Keratinocyte (primary cell): Measurements from ENCODE around the gene AGRN.
"Not testable (repeated sequence)": the region's sequence is repeated elsewhere in the genome, so short reads cannot be mapped to it uniquely, and the experiment has no call there.

Experiments
- CTCF ChIP-seq, 3 experiments: IDR thresholded peaks in 1 of 3; conservative IDR thresholded peaks in 1 of 3; optimal IDR thresholded peaks in 1 of 3; 2 replicates in 2 of 3; 3 replicates in 1 of 3; pipeline versions ENCODE3 to v1.5.1; 2011; ENCODE audit warnings: low read length in 3 of 3, mild to moderate bottlenecking in 3 of 3, moderate library complexity in 2 of 3, control low read depth in 1 of 3, inconsistent platforms in 1 of 3; ENCODE audit not compliant: insufficient read depth in 2 of 3; ENCODE audit errors: extremely low read depth in 1 of 3
- EZH2 ChIP-seq: IDR thresholded peaks from one replicate; pipeline ENCODE4 v1.6.1; 2012; ENCODE audit warnings: inconsistent platforms, mild to moderate bottlenecking, low read length, moderate library complexity

DNA sequence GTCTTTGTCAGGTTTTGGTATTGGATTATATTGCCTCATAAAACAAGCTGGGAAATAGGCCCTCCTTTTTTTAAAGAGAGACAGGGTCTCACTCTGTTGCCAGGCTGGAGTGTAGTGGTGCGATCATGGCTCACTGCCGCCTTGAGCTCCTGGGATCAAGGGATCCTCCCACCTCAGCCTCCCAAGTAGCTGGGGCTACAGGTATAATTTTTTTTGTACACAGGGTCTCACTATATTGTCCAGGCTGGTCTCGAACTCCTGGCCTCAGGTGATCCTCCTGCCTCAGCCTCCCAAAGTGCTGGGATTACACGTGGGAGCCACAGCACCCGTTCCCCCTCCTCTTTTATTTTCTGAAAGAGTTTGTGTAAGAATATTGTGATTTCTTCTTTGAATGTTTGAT is 76.2 kb downstream of the AGRN start:
- TF ChIP-seq CTCF (optimal IDR thresholded peaks at IDR 0.05 in 1 of 3, IDR thresholded peaks at IDR 0.05 in 1 of 3, conservative IDR thresholded peaks at IDR 0.05 in 1 of 3; ENCODE audit: extremely low read depth in 1 of 3, insufficient read depth in 2 of 3, low read length in 3 of 3); EZH2: not testable (repeated sequence)
